Spinal cord (tissue), 10 donors: Measurements from ENCODE around the gene SH3GL3. TPM values are rescaled to one million over a fixed set of nuclear protein-coding genes. Genes with fewer than 3 reads are reported as not detected.

Source experiments
- DNase-seq, 6 donors: peaks; one replicate each; pipeline versions ENCODE4 v3.0.0 to v3.0.0-alpha.2; 2013 to 2015; ENCODE audit warnings: low spot score in 6 of 6, low read depth in 4 of 6
- H3K27ac ChIP-seq: one replicate; pipeline ENCODE4 v1.5.1; 2013; ENCODE audit warnings: low read depth, low read length, control low read depth
- H3K27me3 ChIP-seq: one replicate; pipeline ENCODE4 v1.6.1; 2013; ENCODE audit warnings: low read length; ENCODE audit not compliant: control insufficient read depth, insufficient read depth
- H3K36me3 ChIP-seq: one replicate; pipeline ENCODE4 v1.6.1; 2013; ENCODE audit warnings: low read length; ENCODE audit not compliant: control insufficient read depth, insufficient read depth
- H3K4me1 ChIP-seq: one replicate; pipeline ENCODE4 v1.6.1; 2013; ENCODE audit warnings: low read length; ENCODE audit not compliant: control insufficient read depth, insufficient read depth
- H3K4me3 ChIP-seq: one replicate; pipeline ENCODE4 v1.5.1; 2013; ENCODE audit warnings: low read depth, low read length, control low read depth
- H3K9me3 ChIP-seq: one replicate; pipeline ENCODE4 v1.6.1; 2013; ENCODE audit warnings: low read length; ENCODE audit not compliant: control insufficient read depth, insufficient read depth
- WGBS: methylation state at CpG from one replicate; pipeline ENCODE4 v1.1.5; 2013; ENCODE audit warnings: missing lambda C conversion rate; ENCODE audit not compliant: insufficient coverage; 5-methylcytosine and 5-hydroxymethylcytosine counted together
- polyA plus RNA-seq, 2 donors: library from polyadenylated mRNA; unstranded; fragments of 120-200 nt; gene quantifications; one replicate each; pipeline ENCODE4 v1.2.1, GENCODE V29; 2013; ENCODE audit not compliant: insufficient read length in 2 of 2
- total RNA-seq, 2 donors: library from RNA; depleted of rRNA in 1 of 2; stranded (reverse); fragments of 120-200 nt in 1 of 2; fragments of >200 nt in 1 of 2; gene quantifications; one replicate each; pipeline versions ENCODE4 v1.2.3 to v1.2.4, GENCODE V29; 2013 to 2014
- donor health status: healthy.

The SH3GL3 gene
- total and polyA plus RNA-seq, 4 donors, result 46.6 to 105 (median 89.5) TPM

- H3K36me3 ChIP-seq, result no peaks in the 10 kb centered on the region
- peaks cover 30% of the 10 kb centered on the region for H3K27me3 ChIP-seq
- DNase-seq, result no peak
- 90% methylated on average over 5 of the region's 5 CpGs for WGBS
- H3K4me1 ChIP-seq, result peaks cover 21% of the 10 kb centered on the region
- no peaks in the 10 kb centered on the region for H3K9me3 ChIP-seq
- H3K27ac ChIP-seq, result no peak overlapping the region
- no peak overlapping the region for H3K4me3 ChIP-seq
Measured at GRCh38 chr15:83652626-83653204, 205.6 kb downstream of the SH3GL3 start.

GRCh38 chr15:83653288-83653638, 206.1 kb downstream of the SH3GL3 start:
- H3K27ac ChIP-seq, result no peak overlapping the region
- no peak overlapping the region for H3K4me3 ChIP-seq

GRCh38 chr15:83653639-83654378, 206.7 kb downstream of the SH3GL3 start, which contains the start of gene ADAMTSL3:
ADAMTSL3 (plus strand) TSS chr15:83654123; CDS start chr15:83655762, 1,639 bp downstream.
- Histone ChIP-seq H3K36me3 (no peaks in the 10 kb centered on the region), H3K27me3 (peaks cover 30% of the 10 kb centered on the region), H3K27ac (no peak within 1 kb of the TSS), H3K9me3 (no peaks in the 10 kb centered on the region), H3K4me1 (peaks cover 21% of the 10 kb centered on the region), H3K4me3 (peak within 1 kb of the TSS; percentile 59)
- peak in 5 of 6 donors; percentile 29 to 89 (median 45) for DNase-seq
- WGBS, result under 1% methylated on average over 105 of the region's 105 CpGs

More at GRCh38 chr15:83653288-83653638, 206.1 kb downstream of the SH3GL3 start:
- peaks cover 21% of the 10 kb centered on the region for H3K4me1 ChIP-seq
- no peak for DNase-seq
- WGBS, result 32% methylated on average over 11 of the region's 18 CpGs
- H3K9me3 ChIP-seq, result no peaks in the 10 kb centered on the region
- H3K36me3 ChIP-seq, result no peaks in the 10 kb centered on the region
- H3K27me3 ChIP-seq, result peaks cover 30% of the 10 kb centered on the region

GRCh38 chr15:83654379-83655236, 207.5 kb downstream of the SH3GL3 start:
- H3K4me1 ChIP-seq, result peaks cover 21% of the 10 kb centered on the region
- DNase-seq, result peak in 1 of 6 donors; percentile 25
- H3K27me3 ChIP-seq, result peaks cover 30% of the 10 kb centered on the region
- WGBS, result 6% methylated on average over 67 of the region's 67 CpGs
- H3K36me3 ChIP-seq, result no peaks in the 10 kb centered on the region
- no peak overlapping the region for H3K27ac ChIP-seq
- no peaks in the 10 kb centered on the region for H3K9me3 ChIP-seq
- H3K4me3 ChIP-seq, result peak overlapping the region; percentile 59

- no peak for DNase-seq
- Histone ChIP-seq H3K27ac (no peak overlapping the region), H3K4me3 (peak overlapping the region; percentile 59), H3K4me1 (peaks cover 21% of the 10 kb centered on the region), H3K27me3 (peaks cover 30% of the 10 kb centered on the region), H3K36me3 (no peaks in the 10 kb centered on the region), H3K9me3 (no peaks in the 10 kb centered on the region)
- 76% methylated on average over 6 of the region's 8 CpGs for WGBS
Measured at GRCh38 chr15:83655237-83655616, 208.1 kb downstream of the SH3GL3 start.

- peaks cover 21% of the 10 kb centered on the region for H3K4me1 ChIP-seq
- DNase-seq, result no peak
- no peak overlapping the region for H3K27ac ChIP-seq
Measured at GRCh38 chr15:83656192-83656591, 209.1 kb downstream of the SH3GL3 start.

GRCh38 chr15:83656943-83657528, 209.9 kb downstream of the SH3GL3 start:
- Histone ChIP-seq H3K36me3 (no peaks in the 10 kb centered on the region), H3K9me3 (no peaks in the 10 kb centered on the region), H3K27ac (no peak overlapping the region), H3K4me3 (no peak overlapping the region), H3K27me3 (peaks cover 30% of the 10 kb centered on the region), H3K4me1 (peaks cover 21% of the 10 kb centered on the region)
- 100% methylated on average over 3 of the region's 10 CpGs for WGBS
- DNase-seq, result no peak

More at GRCh38 chr15:83656192-83656591, 209.1 kb downstream of the SH3GL3 start:
- Histone ChIP-seq H3K27me3 (peaks cover 30% of the 10 kb centered on the region), H3K36me3 (no peaks in the 10 kb centered on the region), H3K4me3 (no peak overlapping the region), H3K9me3 (no peaks in the 10 kb centered on the region)
- 17% methylated on average over 1 of the region's 5 CpGs for WGBS

- peaks cover 21% of the 10 kb centered on the region for H3K4me1 ChIP-seq
- no peak overlapping the region for H3K27ac ChIP-seq
- WGBS, result 89% methylated on average over 4 of the region's 4 CpGs
Measured at GRCh38 chr15:83657549-83657948, 210.4 kb downstream of the SH3GL3 start.

More at GRCh38 chr15:83657549-83657948, 210.4 kb downstream of the SH3GL3 start:
- peaks cover 30% of the 10 kb centered on the region for H3K27me3 ChIP-seq
- no peaks in the 10 kb centered on the region for H3K9me3 ChIP-seq
- H3K36me3 ChIP-seq, result no peaks in the 10 kb centered on the region
- H3K4me3 ChIP-seq, result no peak overlapping the region
- DNase-seq, result no peak
